ENCODE results near the gene HOXB4.
A peak's percentile ranks its signal among the peaks of the same experiment; 100 is the strongest.

The HOXB4 gene

GRCh38 chr17:48583708-48584222 is 5.6 kb upstream of the HOXB4 start:
- TF ChIP-seq CTCF (IDR thresholded peaks at IDR 0.05; ENCODE audit: insufficient read depth, low read length, poor library complexity, severe bottlenecking) = no peak
- Histone ChIP-seq H3K4me3 (replicated peaks; ENCODE audit: low read depth, low read length) (no peak overlapping the region), H3K36me3 (ENCODE audit: control insufficient read depth, insufficient read depth, low read length) (no peaks in the 10 kb centered on the region), H3K27me3 (replicated peaks; ENCODE audit: control insufficient read depth, insufficient read depth, low read length) (no peaks in the 10 kb centered on the region)
- no peak for DNase-seq (ENCODE audit: extremely low read depth, insufficient read length)

GRCh38 chr17:48582750-48583069 is 4.6 kb upstream of the HOXB4 start:
- no peak for TF ChIP-seq CTCF (IDR thresholded peaks at IDR 0.05; ENCODE audit: insufficient read depth, low read length, poor library complexity, severe bottlenecking)
- Histone ChIP-seq H3K4me3 (replicated peaks; ENCODE audit: low read depth, low read length) (no peak overlapping the region), H3K27me3 (replicated peaks; ENCODE audit: control insufficient read depth, insufficient read depth, low read length) (no peaks in the 10 kb centered on the region), H3K36me3 (ENCODE audit: control insufficient read depth, insufficient read depth, low read length) (no peaks in the 10 kb centered on the region)
- no peak for DNase-seq (ENCODE audit: extremely low read depth, insufficient read length)

- no peak overlapping the region; the same call in 1 of the 2 replicates for H3K4me3 ChIP-seq (replicated peaks; ENCODE audit: low read depth, low read length)
- H3K36me3 ChIP-seq (ENCODE audit: control insufficient read depth, insufficient read depth, low read length) = no peaks in the 10 kb centered on the region
- no peak for DNase-seq (ENCODE audit: extremely low read depth, insufficient read length)
- no peak for TF ChIP-seq CTCF (IDR thresholded peaks at IDR 0.05; ENCODE audit: insufficient read depth, low read length, poor library complexity, severe bottlenecking)
- H3K27me3 ChIP-seq (replicated peaks; ENCODE audit: control insufficient read depth, insufficient read depth, low read length) = no peaks in the 10 kb centered on the region
These were observed 1.8 kb upstream of the HOXB4 start for GRCh38 chr17:48579760-48580554.

GRCh38 chr17:48579471-48579759 is 1.3 kb upstream of the HOXB4 start:
- peak overlapping the region; percentile 75 for H3K4me3 ChIP-seq (replicated peaks; ENCODE audit: low read depth, low read length)
- TF ChIP-seq CTCF (IDR thresholded peaks at IDR 0.05; ENCODE audit: insufficient read depth, low read length, poor library complexity, severe bottlenecking) = no peak
- DNase-seq (ENCODE audit: extremely low read depth, insufficient read length) = no peak
- H3K27me3 ChIP-seq (replicated peaks; ENCODE audit: control insufficient read depth, insufficient read depth, low read length) = no peaks in the 10 kb centered on the region
- no peaks in the 10 kb centered on the region for H3K36me3 ChIP-seq (ENCODE audit: control insufficient read depth, insufficient read depth, low read length)

GRCh38 chr17:48578616-48579470 is 693 bp upstream of the HOXB4 start:
- peak overlapping the region; percentile 75 for H3K4me3 ChIP-seq (replicated peaks; ENCODE audit: low read depth, low read length)

More at GRCh38 chr17:48578616-48579470, 693 bp upstream of the HOXB4 start:
- Histone ChIP-seq H3K36me3 (ENCODE audit: control insufficient read depth, insufficient read depth, low read length) (no peaks in the 10 kb centered on the region), H3K27me3 (replicated peaks; ENCODE audit: control insufficient read depth, insufficient read depth, low read length) (no peaks in the 10 kb centered on the region)
- no peak for DNase-seq (ENCODE audit: extremely low read depth, insufficient read length)
- TF ChIP-seq CTCF (IDR thresholded peaks at IDR 0.05; ENCODE audit: insufficient read depth, low read length, poor library complexity, severe bottlenecking) = peak; percentile 22
